Fibroblast of pulmonary artery (primary cell): ENCODE data around the gene C19orf44.

Experiments used
- DNase-seq: peaks from one replicate; pipeline ENCODE4 v3.0.0-alpha.2; 2010; ENCODE audit warnings: low read depth
- H3K4me3 ChIP-seq: replicated peaks from 2 replicates; pipeline ENCODE4 v1.5.1; 2011; ENCODE audit warnings: low read depth, mild to moderate bottlenecking, control low read depth, low read length, moderate library complexity
- CTCF ChIP-seq: IDR thresholded peaks from 2 replicates; pipeline ENCODE4 v1.5.1; 2011; ENCODE audit warnings: mild to moderate bottlenecking, control low read depth, low read length, inconsistent platforms; ENCODE audit errors: missing control alignments

C19orf44 gene

GRCh38 chr19:16456652-16457194, 39.5 kb upstream of the C19orf44 start:
- no peak for TF ChIP-seq CTCF
- DNase-seq, result no peak
- H3K4me3 ChIP-seq, result peak overlapping the region; percentile 17

GRCh38 chr19:16457195-16457953, 38.8 kb upstream of the C19orf44 start:
- TF ChIP-seq CTCF, result no peak
- peak overlapping the region; percentile 17 for H3K4me3 ChIP-seq
- DNase-seq, result peak; percentile 53

- TF ChIP-seq CTCF, result no peak
- no peak overlapping the region for H3K4me3 ChIP-seq
- DNase-seq, result no peak
These were observed 38.3 kb upstream of the C19orf44 start for GRCh38 chr19:16457954-16458331.

DNA sequence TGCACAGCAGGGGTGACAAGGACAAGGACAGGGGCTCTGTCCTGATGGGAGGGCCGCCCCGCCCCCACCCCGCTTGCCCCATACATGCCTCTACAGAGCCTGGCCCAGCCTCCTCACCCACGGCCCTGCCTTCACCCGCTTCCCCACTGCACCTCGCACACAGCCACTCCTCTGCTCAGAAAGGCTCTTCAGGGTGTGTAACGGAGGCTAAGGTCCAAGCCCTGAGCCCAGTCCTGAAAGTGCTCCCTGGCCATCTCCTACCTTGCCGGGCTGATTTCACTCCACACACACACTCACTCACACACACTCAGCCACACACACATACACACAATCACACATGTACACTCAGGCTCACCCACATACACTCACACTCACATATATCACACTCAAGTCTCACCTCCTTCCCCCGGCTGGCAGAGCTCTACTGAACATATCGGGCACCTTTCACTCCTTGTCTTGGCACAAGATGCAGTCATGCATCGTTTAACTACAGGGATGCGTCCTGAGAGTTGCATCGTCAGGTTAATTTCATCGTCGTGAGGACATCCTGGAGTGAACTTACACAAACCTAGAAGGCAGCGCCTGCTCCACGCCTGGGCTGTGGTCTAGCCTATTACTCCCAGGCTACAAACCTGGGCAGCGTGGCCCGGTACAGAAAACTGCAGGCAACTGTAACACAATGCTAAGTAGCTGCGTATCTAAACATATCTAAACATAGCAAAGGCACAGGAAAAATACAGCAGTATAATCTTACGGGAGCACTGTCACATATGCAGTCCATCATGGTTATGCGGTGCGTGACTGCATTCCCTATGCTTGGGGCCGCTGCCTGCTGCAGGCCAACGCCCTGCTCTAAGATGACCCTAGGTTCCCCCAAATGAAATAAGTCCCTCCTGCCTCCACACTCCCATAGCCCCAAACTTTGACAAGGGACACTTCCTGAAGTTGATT, 37.5 kb upstream of the C19orf44 start:
- no peak for TF ChIP-seq CTCF
- H3K4me3 ChIP-seq, result no peak overlapping the region
- no peak for DNase-seq

DNA sequence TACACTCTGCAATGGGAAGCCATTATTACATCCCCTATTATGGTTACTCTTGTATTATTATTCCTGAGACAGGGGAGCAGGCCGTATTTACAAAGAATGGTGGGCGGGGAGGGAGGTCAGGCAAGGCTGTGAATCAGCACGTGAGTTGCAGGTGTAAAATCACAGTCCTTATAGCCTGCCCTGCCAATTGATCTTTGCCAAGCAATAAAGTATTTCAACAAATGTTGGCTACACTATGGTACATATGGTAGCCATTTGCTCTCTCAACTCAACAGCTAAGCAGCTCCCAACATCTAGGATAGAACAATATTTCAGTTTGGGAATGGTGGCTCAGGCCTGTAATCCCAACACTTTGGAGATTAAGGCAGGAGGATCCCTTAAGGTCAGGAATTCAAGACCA, 36.5 kb upstream of the C19orf44 start:
- no peak for TF ChIP-seq CTCF
- no peak for DNase-seq
- no peak overlapping the region for H3K4me3 ChIP-seq

- no peak for DNase-seq
- no peak overlapping the region for H3K4me3 ChIP-seq
- no peak for TF ChIP-seq CTCF
These were observed 35.7 kb upstream of the C19orf44 start for GRCh38 chr19:16460454-16460853.
